ENCODE measurements around the gene HDAC11. TPM values are rescaled to one million over a fixed set of nuclear protein-coding genes. Genes with fewer than 3 reads are reported as not detected.

HDAC11 gene
- total and polyA plus RNA-seq, 2 of the 4 experiments (the other 2 are of a cell fraction), result 9.1 to 11.4 TPM

GRCh38 chr3:13530241-13531009, 50.3 kb downstream of the HDAC11 start:
- H3K27ac ChIP-seq (ENCODE audit: insufficient read depth, low read length), result no peak overlapping the region
- H3K4ac ChIP-seq (ENCODE audit: low read depth, low read length), result no peak overlapping the region
- no peaks in the 10 kb centered on the region; the same call in 1 of the 2 replicates for H3K27me3 ChIP-seq (ENCODE audit: control insufficient read depth, insufficient read depth, low read length)
- no peaks in the 10 kb centered on the region for H3K9me1 ChIP-seq (ENCODE audit: insufficient read depth, low read length)
- ChIA-PET CTCF (no interaction called here), POLR2A (ENCODE audit: unreplicated experiment) (no interaction called here)
- H3K23ac ChIP-seq (ENCODE audit: low read depth, low read length), result no peak overlapping the region
- BruUV-seq (replicated peaks), result no TSS peak
- H4K91ac ChIP-seq (ENCODE audit: insufficient read depth, low read depth, low read length), result no peak overlapping the region
- no peak overlapping the region for H2AFZ ChIP-seq (replicated peaks; ENCODE audit: low read length, poor library complexity)
- H3K4me3 ChIP-seq (ENCODE audit: insufficient read depth, low read depth, low read length), result no peak overlapping the region
- H2AK9ac ChIP-seq (replicated peaks; ENCODE audit: low read depth, low read length, poor library complexity), result no peak overlapping the region
- H3K79me1 ChIP-seq (ENCODE audit: low read depth in 1 of 2, low read length in 2 of 2), result no peaks in the 10 kb centered on the region
- no peaks in the 10 kb centered on the region for H3K9me3 ChIP-seq (ENCODE audit: control insufficient read depth, insufficient read depth, low read length)
- H2BK15ac ChIP-seq (ENCODE audit: low read depth, low read length), result no peak overlapping the region
- WGBS, 2 experiments (ENCODE audit: extremely low coverage in 2 of 2, insufficient read length in 1 of 2), result 77% methylated on average over 2 of the region's 12 CpGs; no CpG with 5 or more reads in 1 of the 2 experiments
- H2BK20ac ChIP-seq (ENCODE audit: low read depth, low read length), result no peak overlapping the region
- no peak overlapping the region; the same call in 1 of the 2 replicates for H2BK120ac ChIP-seq (ENCODE audit: low read depth, low read length)
- no peak for DNase-seq
- H3K9ac ChIP-seq (ENCODE audit: low read depth, low read length), result no peak overlapping the region
- no peak overlapping the region for H4K5ac ChIP-seq (ENCODE audit: low read depth, low read length)
- dilution Hi-C loops (cut with HindIII; ENCODE audit: low sequenced_read_pairs, unreplicated experiment), result no loop called here
- no peak overlapping the region for H2BK5ac ChIP-seq (ENCODE audit: low read depth, low read length, poor library complexity, severe bottlenecking)
- no peak overlapping the region for H3K18ac ChIP-seq (ENCODE audit: low read depth, low read length)
- H3K56ac ChIP-seq (ENCODE audit: extremely low read depth, insufficient read depth, low read length), result no peak overlapping the region
- peaks cover 5% of the 10 kb centered on the region for H3K4me1 ChIP-seq (ENCODE audit: control insufficient read depth, insufficient read depth, low read length)
- no peak overlapping the region for H3K4me2 ChIP-seq (ENCODE audit: low read depth, low read length)
- ATAC-seq (ENCODE audit: low read depth), result no peak
- H3K14ac ChIP-seq (replicated peaks; ENCODE audit: low read depth, low read length), result no peak overlapping the region
- intact Hi-C loops (cut with micrococcal nuclease), result no loop called here
- no peak overlapping the region for H4K8ac ChIP-seq (ENCODE audit: low read depth in 2 of 2, low read length in 2 of 2)
- TF ChIP-seq FOS (IDR thresholded peaks at IDR 0.05; ENCODE audit: low read depth, low read length), result no peak
- no peak for TF ChIP-seq MXI1 (IDR thresholded peaks at IDR 0.05; ENCODE audit: borderline replicate concordance, low read depth, low read length)
- no peak for TF ChIP-seq POLR2A (IDR thresholded peaks at IDR 0.05; ENCODE audit: low read depth, low read length)
- no peak for TF ChIP-seq RAD21 (IDR thresholded peaks at IDR 0.05; ENCODE audit: low read length)
- TF ChIP-seq RCOR1 (IDR thresholded peaks at IDR 0.05; ENCODE audit: insufficient replicate concordance, low read length), result no peak
- no peak for TF ChIP-seq BHLHE40 (IDR thresholded peaks at IDR 0.05; ENCODE audit: low read depth, low read length)
- no peak for TF ChIP-seq MAFK (IDR thresholded peaks at IDR 0.05; ENCODE audit: low read depth, low read length)
- no peak for TF ChIP-seq CEBPB (IDR thresholded peaks at IDR 0.05; ENCODE audit: low read depth, low read length)
- TF ChIP-seq NFE2L2 (IDR thresholded peaks at IDR 0.05; ENCODE audit: low read depth, low read length), result no peak
- H2AK5ac ChIP-seq (ENCODE audit: low read depth, low read length), result no peak overlapping the region
- no peaks in the 10 kb centered on the region for H3K36me3 ChIP-seq (ENCODE audit: control insufficient read depth, insufficient read depth, low read length)
- H4K20me1 ChIP-seq (ENCODE audit: insufficient read depth, low read length), result no peaks in the 10 kb centered on the region
- in situ Hi-C loops (cut with MboI; ENCODE audit: low sequenced_read_pairs), result no loop called here

All from IMR-90 (cell line).